ENCODE results near the gene BRDT. TPM values are rescaled to one million over a fixed set of nuclear protein-coding genes. Genes with fewer than 3 reads are reported as not detected.

Gene BRDT
- total RNA-seq, 1 donor from 2014 or later, result not detected

DNA sequence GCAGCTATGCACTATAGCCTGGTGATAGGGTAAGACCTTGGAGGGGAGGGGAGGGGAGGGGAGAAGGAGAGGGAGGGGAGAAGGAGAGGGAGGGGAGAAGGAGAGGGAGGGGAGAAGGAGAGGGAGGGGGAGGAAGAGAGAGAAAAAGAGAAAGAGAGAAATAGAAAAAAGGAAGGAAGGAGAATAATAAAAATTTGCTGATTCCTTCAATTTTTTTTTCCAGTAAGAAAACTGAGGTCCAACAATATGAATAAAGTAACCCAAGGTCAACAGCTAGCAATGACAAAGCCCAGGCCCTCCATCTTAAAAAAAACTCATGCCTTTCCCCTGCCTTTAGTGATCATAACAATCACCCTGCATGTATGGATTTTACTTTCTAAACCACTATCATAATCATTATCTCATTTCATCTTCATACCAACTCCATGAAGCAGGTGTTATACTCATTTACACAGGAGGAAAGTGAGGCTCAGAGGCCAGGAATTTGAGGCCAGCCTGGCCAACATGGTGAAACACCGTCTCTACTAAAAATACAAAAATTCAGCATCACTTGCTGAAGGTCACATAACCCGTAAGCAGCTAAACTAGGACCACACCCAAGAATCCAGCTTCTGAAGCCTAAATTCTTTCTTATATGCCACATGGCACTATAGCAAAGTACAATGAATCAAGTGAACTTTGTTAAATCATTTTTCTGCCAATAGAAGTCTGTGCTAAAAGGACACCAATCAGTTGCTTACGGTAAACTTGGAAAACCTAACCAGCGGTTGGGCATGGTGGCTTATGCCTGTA lies 23.4 kb upstream of the BRDT start:
- TF ChIP-seq, protein P1, sequence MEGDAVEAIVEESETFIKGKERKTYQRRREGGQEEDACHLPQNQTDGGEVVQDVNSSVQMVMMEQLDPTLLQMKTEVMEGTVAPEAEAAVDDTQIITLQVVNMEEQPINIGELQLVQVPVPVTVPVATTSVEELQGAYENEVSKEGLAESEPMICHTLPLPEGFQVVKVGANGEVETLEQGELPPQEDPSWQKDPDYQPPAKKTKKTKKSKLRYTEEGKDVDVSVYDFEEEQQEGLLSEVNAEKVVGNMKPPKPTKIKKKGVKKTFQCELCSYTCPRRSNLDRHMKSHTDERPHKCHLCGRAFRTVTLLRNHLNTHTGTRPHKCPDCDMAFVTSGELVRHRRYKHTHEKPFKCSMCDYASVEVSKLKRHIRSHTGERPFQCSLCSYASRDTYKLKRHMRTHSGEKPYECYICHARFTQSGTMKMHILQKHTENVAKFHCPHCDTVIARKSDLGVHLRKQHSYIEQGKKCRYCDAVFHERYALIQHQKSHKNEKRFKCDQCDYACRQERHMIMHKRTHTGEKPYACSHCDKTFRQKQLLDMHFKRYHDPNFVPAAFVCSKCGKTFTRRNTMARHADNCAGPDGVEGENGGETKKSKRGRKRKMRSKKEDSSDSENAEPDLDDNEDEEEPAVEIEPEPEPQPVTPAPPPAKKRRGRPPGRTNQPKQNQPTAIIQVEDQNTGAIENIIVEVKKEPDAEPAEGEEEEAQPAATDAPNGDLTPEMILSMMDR (IDR thresholded peaks at IDR 0.05; ENCODE audit: insufficient read depth, low read depth, low read length), result no peak
- TF ChIP-seq EZH2 (IDR thresholded peaks at IDR 0.05; ENCODE audit: insufficient read depth, low read length), result no peak
- no peak overlapping the region for H3K9ac ChIP-seq (ENCODE audit: low read length)
- H3K4me3 ChIP-seq (ENCODE audit: insufficient read depth, low read depth, low read length), result no peak overlapping the region
- Mint-ChIP-seq H3K27me3 (ENCODE audit: low read depth, unreplicated experiment) (no peaks in the 10 kb centered on the region), H3K4me3 (ENCODE audit: unreplicated experiment) (no peak overlapping the region), H3K36me3 (ENCODE audit: low read depth, unreplicated experiment) (no peaks in the 10 kb centered on the region), H3K4me1 (ENCODE audit: low read depth, unreplicated experiment) (peaks cover 14% of the 10 kb centered on the region), H3K27ac (ENCODE audit: unreplicated experiment) (no peak overlapping the region), H3K9me3 (ENCODE audit: unreplicated experiment) (no peaks in the 10 kb centered on the region)
- H2AFZ ChIP-seq (ENCODE audit: low read depth, low read length), result no peak overlapping the region
- no peaks in the 10 kb centered on the region for H3K36me3 ChIP-seq (ENCODE audit: insufficient read depth, low read length)
- H3K27ac ChIP-seq (ENCODE audit: low read depth, low read length), result no peak overlapping the region
- H3K9me3 ChIP-seq (ENCODE audit: insufficient read depth, low read depth, low read length), result no peaks in the 10 kb centered on the region
- H3K4me1 ChIP-seq (ENCODE audit: insufficient read depth, low read length), result peaks cover 8% of the 10 kb centered on the region
- H4K20me1 ChIP-seq (ENCODE audit: insufficient read depth, low read length), result no peaks in the 10 kb centered on the region
- H3K4me2 ChIP-seq (ENCODE audit: low read length), result no peak overlapping the region
- DNase-seq (ENCODE audit: low read depth), result no peak
- no peaks in the 10 kb centered on the region for H3K79me2 ChIP-seq (ENCODE audit: insufficient read depth, low read length)
- FAIRE-seq, result no peak
- no peaks in the 10 kb centered on the region for H3K27me3 ChIP-seq (ENCODE audit: insufficient read depth, low read length)

DNA sequence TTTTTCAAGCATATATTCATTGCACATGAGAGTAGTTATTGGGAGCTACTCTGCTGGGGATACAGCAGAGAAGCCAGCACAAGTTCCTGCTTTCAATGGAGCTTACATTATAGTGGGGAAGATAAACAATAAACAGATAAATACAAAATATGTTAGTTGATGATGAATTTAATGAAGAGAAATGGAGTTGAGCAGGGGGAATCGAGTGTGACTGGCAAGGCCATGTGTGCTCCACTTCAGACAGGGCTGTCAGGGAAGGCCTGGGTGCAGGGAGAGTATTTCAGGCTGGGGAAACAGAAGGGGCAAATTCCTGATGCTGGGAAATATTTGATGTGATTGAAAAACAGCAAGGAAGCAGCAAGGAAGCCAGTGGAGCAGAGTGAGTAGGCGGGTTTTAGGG lies 21.2 kb upstream of the BRDT start:
- no peaks in the 10 kb centered on the region for H3K36me3 Mint-ChIP-seq (ENCODE audit: low read depth, unreplicated experiment)
- Histone ChIP-seq H3K9me3 (ENCODE audit: insufficient read depth, low read depth, low read length) (no peaks in the 10 kb centered on the region), H3K4me3 (ENCODE audit: insufficient read depth, low read depth, low read length) (no peak overlapping the region), H3K4me1 (ENCODE audit: insufficient read depth, low read length) (peaks cover 8% of the 10 kb centered on the region), H3K27me3 (ENCODE audit: insufficient read depth, low read length) (no peaks in the 10 kb centered on the region), H3K9ac (ENCODE audit: low read length) (no peak overlapping the region), H3K27ac (ENCODE audit: low read depth, low read length) (no peak overlapping the region), H4K20me1 (ENCODE audit: insufficient read depth, low read length) (no peaks in the 10 kb centered on the region), H3K36me3 (ENCODE audit: insufficient read depth, low read length) (no peaks in the 10 kb centered on the region), H3K79me2 (ENCODE audit: insufficient read depth, low read length) (no peaks in the 10 kb centered on the region), H2AFZ (ENCODE audit: low read depth, low read length) (no peak overlapping the region), H3K4me2 (ENCODE audit: low read length) (no peak overlapping the region)
- H3K4me3 Mint-ChIP-seq (ENCODE audit: unreplicated experiment), result no peak overlapping the region
- peaks cover 14% of the 10 kb centered on the region for H3K4me1 Mint-ChIP-seq (ENCODE audit: low read depth, unreplicated experiment)
- no peak overlapping the region for H3K27ac Mint-ChIP-seq (ENCODE audit: unreplicated experiment)
- FAIRE-seq (no peak), DNase-seq (ENCODE audit: low read depth) (no peak)
- H3K9me3 Mint-ChIP-seq (ENCODE audit: unreplicated experiment), result no peaks in the 10 kb centered on the region
- TF ChIP-seq, protein P1 (IDR thresholded peaks at IDR 0.05; ENCODE audit: insufficient read depth, low read depth, low read length), result no peak
- no peak for TF ChIP-seq EZH2 (IDR thresholded peaks at IDR 0.05; ENCODE audit: insufficient read depth, low read length)
- H3K27me3 Mint-ChIP-seq (ENCODE audit: low read depth, unreplicated experiment), result no peaks in the 10 kb centered on the region

DNA sequence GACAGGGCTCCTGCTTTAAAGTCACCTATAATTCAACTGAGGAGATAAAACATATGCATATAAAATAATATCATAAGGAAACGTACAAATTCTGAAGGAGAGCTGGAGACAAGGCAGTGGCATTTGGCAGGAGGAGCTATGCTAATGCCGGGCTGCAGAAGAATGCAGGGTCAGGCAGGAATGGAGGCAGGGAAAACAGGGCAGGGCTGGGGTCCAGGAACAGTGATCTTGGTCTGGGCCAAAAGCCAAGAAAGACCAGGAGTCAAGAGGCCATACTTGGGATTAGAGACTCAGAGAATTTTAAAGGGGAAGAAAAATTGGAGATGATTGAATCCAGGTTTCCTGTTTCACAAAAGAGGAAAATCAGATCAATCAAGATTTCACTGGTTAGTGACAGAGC lies 20.0 kb upstream of the BRDT start:
- Histone ChIP-seq H3K9ac (ENCODE audit: low read length) (no peak overlapping the region), H4K20me1 (ENCODE audit: insufficient read depth, low read length) (no peaks in the 10 kb centered on the region), H3K27me3 (ENCODE audit: insufficient read depth, low read length) (no peaks in the 10 kb centered on the region), H3K4me1 (ENCODE audit: insufficient read depth, low read length) (peaks cover 3% of the 10 kb centered on the region), H3K27ac (ENCODE audit: low read depth, low read length) (no peak overlapping the region), H3K36me3 (ENCODE audit: insufficient read depth, low read length) (no peaks in the 10 kb centered on the region), H3K79me2 (ENCODE audit: insufficient read depth, low read length) (no peaks in the 10 kb centered on the region), H3K9me3 (ENCODE audit: insufficient read depth, low read depth, low read length) (no peaks in the 10 kb centered on the region), H3K4me3 (ENCODE audit: insufficient read depth, low read depth, low read length) (no peak overlapping the region), H2AFZ (ENCODE audit: low read depth, low read length) (no peak overlapping the region), H3K4me2 (ENCODE audit: low read length) (no peak overlapping the region)
- Mint-ChIP-seq H3K36me3 (ENCODE audit: low read depth, unreplicated experiment) (no peaks in the 10 kb centered on the region), H3K4me1 (ENCODE audit: low read depth, unreplicated experiment) (peaks cover 7% of the 10 kb centered on the region), H3K4me3 (ENCODE audit: unreplicated experiment) (no peak overlapping the region), H3K27ac (ENCODE audit: unreplicated experiment) (no peak overlapping the region), H3K27me3 (ENCODE audit: low read depth, unreplicated experiment) (no peaks in the 10 kb centered on the region), H3K9me3 (ENCODE audit: unreplicated experiment) (no peaks in the 10 kb centered on the region)
- no peak for DNase-seq (ENCODE audit: low read depth)
- TF ChIP-seq, protein P1 (IDR thresholded peaks at IDR 0.05; ENCODE audit: insufficient read depth, low read depth, low read length), result no peak
- no peak for TF ChIP-seq EZH2 (IDR thresholded peaks at IDR 0.05; ENCODE audit: insufficient read depth, low read length)
- FAIRE-seq, result no peak

All from astrocyte (in vitro differentiated cells and primary cell).